ENCODE results near the gene CHADL.
A peak's percentile ranks its signal among the peaks of the same experiment; 100 is the strongest.

Gene CHADL

DNA sequence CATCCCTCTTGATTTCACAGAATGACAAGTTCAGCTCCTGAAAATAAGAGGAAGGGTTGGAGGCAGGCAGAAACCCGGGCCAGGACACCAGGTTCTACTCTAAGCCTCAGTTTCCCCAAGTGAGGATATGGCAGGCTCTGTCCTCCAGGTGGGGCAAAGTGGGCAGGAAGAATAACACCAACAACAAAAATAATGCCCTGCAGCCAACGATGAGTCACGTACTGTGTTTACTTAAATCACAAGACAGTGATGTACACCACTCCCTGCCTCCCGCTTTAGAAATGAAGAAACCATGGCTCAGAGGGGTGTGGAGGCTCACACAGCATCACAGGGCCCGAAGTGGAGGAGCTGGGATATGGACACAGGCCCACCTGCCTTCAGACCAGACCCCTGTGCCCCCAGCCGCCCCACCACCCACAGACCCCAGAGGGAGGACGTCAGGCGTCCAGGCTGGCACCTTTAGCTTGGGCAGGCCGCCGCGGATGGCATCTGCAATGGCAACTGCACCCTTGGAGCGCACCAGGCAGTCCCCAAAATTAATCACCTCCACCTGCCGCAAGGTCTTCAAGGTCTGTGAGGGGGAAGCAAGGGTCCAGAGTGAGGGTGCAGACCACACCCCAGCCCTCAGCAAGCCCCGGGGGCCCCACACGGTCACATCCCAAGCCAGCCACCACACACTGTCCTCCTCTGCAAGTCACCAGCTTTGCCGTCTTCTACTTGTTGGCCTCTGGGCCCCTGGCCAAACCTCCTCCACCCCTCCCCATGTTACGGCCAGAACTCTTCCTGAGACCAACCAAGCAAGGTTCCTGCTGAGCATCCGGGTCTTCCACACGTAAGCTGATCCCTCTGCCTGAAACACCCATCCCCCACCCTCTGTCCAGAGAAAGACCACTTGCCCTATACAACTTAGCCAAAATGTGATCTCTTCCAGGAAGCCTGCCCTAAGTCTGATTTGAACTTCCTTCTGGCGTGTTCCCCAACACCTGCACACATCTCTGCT is 15.8 kb upstream of the CHADL start:
- no peak for DNase-seq

DNA sequence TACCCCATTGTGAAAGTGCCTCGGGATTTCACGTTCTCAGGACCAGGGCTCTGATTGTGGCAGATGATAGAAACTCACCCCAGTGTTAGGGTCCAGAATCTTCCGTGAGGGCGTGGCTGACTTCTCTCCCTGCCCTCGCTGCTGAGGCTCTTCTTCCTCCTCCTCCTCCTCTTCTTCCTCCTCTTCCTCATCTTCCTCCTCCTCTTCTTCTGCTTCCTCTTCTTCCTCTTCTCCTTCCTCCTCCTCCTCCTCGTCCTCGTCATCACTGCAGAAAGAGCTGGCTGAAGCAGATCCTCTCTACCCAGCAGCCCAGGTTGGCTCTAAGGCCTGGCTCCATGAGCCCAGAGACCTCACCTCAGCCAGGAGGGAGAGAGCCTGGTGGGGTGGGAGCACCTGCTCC is 13.5 kb upstream of the CHADL start:
- no peak for DNase-seq

DNA sequence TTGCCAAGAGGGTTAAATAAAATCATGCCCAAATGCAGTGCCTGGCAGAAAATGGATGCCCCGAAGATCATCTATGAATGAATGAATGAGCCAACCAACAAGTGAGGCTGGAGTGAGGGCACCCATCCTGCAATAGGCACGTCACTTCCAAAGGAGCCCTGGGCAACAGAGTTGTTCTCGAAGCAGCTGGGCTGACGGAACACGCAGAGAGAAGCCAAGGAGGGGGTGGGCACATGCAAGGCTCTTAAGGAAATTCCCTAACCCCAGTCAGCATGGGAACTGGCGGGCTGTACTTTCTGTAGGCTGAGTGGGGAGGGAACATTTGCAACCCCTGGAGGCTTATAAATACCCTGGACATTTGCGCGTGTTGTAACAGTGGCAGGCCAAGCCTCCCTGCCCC is 11.6 kb upstream of the CHADL start:
- no peak for DNase-seq

DNA sequence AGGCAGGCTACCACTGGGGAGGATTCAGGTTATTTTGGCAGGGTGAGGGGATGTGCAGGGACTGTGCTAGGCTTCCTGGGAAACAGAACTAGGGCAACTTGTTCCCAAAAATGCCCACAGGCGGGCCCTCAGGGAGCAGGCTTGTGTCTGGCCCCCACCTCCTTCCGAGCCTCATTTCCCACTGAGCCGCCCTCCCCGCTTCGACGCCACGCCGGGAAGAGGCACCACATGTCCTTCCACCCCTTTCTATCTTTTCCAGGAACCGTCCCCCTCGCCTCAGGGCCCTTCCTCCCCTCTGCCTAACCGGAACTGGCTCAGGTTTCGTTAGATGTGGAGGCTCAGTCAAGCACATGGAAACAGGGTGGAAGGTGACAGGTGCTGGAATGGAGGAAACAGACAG is 9.4 kb upstream of the CHADL start:
- DNase-seq, result no peak

DNA sequence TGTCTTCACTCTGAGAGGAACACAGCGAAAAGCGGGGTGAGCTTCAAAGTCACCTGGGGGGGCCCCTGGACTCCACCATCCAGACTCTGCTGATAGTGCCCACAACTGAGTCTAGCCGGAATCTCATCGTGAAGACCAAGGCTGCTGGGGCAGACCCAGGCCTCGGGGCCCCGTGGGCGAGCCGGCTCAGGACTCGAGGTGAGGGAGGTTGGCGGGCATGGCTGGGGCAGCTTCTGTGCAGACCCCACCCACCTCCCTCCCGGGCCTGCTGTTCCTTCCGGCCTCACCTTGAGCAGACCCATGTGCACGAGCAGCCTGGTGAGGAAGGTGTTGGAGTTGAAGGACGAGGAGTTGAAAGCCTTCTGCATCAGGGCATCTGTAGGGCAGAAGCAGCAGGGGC is 8.7 kb upstream of the CHADL start:
- DNase-seq, result no peak

DNA sequence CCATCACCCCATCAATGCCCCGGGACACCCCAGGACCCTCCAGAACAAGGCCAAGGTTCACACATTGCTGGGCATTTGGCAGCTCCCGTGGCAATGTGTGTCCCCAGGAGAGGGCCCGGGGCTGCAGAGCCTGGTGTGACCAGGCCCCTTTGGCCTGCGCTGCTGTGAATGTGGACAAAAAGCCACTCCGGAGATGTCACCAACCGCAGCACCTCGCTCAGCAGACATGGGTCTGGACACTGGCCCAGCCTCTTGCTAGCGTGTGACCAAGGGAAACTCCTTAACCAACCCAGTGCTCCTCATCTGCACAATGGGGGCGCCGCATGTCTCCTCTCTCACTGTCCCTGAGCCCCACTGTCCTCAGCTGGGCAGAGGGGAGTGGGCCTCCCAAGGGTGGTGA is 8.0 kb upstream of the CHADL start:
- no peak for DNase-seq

DNA sequence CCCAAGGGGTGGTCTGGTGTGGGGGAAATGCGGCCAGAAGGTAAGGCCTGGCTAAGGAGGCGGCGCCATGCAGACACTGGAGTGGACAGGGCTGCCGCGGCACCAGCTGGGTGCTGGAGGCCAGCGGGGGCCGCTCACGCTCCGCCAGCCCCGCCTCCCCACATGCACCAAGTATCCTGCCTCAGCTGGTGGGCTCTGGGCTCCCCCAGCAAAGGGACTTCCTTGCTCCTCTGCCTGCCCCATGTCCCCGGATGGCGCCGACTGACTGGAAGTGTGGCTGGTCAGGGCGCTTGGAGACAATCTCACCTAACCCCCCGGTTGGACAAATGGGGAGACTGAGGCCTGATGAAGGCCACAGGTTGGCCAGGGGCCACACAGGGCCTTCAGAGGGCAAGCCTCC is 7.6 kb upstream of the CHADL start:
- no peak for DNase-seq

DNA sequence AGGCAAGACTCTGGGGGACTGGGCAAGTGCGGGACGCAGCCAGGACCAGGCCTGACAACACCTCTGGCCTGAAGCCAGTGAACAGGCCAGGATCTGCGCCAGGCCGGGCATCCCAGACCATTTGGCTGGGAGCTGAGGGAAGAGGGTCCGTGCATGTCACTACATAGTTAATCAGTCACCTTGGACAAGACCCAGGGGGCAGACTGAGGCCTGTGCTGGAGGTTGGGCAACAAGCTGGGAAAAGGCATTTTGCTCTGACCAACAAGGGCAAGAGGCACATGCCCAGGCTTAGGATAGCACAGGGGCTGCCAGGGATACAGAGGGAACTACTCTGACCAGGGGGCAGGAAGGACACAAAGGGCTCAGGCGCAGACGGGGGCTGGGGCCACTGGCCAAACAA is 7.0 kb upstream of the CHADL start:
- no peak for DNase-seq

DNA sequence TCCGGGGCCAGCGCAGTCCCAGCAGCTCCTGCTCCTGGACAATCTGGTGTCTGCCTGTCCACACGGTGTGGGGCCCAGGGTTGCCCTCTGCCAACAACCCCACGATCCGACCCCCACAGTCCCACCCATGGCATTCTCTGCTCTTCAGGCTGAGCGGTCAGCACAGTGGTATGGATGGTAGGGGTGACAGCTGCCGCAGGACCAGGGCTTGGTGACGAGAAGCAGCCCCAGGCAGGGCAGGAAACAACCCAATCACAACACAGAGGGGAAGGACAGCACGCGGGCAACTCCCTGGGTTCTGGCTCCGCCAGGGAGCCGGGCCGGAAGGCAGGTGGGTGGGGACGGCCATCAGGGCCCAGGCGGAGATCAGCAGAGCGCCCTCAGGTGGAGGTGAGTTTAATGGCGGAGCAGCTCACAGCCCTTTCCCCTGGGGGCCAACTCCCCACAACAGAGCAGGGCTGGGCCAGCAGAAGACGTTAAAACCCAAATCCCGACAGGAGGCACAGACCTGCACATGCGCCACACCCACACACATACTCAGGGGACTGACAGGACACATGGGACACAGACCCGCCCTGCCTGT is 5.3 kb upstream of the CHADL start:
- DNase-seq, result no peak

DNA sequence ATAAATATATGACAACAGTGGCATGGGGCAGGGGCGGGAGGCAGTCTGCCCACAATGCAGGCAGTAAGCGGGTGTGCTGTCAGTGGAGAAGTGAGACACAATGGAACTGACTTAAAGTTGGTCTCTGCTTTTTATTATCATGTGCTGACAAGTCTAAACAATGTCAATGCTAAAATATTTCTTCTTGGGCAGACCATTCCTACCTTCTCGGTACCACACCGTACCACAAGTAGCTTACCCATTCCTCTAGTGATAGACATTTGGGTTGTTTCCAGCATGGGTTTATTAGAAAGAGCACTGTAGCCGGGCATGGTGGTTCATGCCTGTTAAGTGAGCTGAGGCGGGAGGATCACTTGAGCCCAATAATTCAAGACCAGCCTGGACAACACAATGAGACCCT is 2.6 kb upstream of the CHADL start:
- no peak for DNase-seq

DNA sequence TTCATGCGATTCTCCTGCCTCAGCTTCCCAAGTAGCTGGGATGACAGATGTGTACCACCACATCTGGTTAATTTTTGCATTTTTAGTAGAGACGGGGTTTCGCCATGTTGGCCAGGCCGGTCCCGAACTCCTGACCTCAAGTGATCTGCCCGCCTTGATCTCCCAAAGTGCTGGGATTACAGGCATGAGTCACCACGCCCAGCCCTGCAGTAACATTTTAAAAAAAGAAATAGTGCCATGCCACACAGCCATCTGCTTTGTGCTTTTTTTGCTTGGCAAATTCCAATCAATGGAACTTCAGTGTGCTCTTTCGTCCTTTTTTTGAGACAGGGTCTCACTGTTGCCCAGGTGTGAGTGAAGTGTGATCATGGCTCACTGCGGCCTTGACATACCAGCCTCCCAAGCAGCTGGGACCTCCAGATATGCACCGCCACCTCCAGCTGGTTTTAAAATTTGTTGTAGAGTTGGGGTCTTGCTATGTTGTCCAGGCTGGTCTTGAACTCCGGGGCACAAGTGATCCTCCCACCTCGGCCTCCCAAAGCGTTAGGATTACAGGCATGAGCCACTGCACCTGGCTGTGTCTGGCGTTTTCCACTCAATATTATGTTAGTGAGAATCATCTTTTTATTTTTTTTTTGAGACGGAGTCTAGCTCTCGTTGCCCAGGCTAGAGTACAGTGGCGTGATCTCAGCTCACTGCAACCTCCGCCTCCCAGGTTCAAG is 1.8 kb upstream of the CHADL start:
- no peak for DNase-seq

DNA sequence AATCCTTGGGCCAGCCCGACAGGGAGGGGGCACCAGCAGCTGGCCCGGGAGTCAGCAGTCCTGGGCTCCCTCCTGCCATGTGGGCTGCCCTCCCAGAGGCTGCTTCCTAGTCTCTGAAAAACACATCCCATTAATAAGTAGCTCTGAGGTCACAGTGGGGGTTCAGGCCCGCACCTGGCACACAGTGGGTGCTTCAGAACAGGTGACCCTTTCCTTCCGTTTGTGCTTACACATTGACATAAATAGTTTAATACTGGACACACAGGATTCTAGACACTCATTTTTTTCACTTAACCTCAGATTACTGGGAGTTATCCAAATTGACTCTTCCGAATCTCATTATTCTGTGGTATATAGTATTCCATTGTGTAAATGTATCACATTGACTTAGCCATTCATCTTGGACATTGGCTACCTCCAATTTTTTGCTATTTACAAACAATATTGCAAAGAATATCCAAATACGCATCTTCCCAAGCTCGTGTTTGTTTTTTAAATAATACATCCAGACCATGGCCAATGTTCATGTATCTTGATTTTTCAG is 474 bp upstream of the CHADL start:
- no peak for DNase-seq

DNA sequence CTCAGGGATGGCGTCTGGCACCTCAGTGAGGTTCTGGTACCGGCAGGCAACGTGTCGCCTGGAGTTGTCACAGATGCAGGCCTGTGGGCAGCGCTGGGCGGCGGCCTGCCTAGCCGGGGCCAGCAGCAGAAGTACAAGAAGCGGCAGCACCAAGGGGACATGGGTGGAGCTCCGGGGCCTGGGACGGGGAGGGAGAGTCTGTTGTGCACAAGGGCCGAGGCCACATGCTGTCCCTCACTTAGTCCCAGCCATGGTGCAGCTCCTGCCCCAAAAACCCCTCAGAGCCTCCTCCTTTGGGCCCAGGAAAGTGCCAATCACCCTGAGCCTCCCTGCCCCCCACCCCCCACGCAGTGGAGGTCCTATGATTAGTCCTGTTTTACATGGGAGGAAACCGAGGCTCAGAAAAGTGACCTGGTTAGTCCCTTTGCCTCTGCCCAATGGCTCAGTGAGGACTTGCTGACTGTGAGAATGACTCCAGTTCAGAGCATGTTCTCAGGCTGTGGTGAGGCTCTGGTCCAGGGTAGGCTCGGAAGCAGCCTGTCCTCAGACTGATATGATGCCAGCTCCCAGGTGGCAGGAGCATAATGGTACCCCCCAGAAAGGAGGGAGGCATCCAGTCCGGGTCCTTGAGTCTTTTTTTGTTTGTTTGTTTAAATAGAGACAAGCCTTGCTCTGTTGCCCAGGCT is 1.1 kb downstream of the CHADL start:
- DNase-seq, result peak; percentile 20 to 50

DNA sequence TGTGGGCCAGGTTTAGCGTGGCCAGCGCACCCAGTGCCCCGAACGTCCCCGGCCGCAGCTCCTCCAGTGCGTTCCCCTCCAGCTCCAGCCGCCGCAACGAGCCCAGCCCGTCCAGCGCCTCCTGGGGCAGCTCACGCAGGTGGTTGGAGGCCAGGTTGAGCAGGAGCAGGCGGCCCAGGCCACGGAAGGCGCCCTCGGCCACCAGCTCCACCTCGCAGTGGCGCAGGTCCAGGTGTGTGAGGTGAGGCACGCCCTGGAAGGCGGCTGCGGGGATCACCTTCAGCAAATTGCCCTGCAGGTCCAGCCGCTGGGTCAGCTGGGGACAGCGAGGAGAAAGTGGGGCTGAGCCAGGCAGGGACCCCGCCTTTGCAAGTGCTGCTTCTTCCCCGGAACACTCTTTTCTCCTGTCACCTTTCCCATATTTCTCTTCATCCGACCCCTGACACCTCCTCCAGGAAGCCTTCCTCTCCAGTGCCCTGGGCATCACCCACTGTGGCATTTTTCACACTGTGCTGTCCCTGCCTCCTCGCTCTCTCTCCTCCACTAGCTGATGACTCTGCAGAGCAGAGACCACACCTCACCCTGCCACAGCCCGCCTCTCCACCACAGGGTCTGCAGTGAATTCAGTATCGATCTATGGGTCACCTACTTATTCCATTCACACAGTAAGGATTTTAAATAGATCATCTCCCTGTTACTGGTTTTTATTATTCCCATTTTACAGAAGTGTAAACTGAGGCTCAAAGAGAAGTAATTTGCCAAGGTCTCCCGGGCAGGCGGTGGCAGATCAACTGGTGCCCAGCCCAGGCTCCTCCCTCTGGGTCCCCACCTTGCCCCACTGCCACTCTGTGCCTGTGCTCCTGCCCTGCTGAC is 1.9 kb downstream of the CHADL start:
- DNase-seq, result no peak

DNA sequence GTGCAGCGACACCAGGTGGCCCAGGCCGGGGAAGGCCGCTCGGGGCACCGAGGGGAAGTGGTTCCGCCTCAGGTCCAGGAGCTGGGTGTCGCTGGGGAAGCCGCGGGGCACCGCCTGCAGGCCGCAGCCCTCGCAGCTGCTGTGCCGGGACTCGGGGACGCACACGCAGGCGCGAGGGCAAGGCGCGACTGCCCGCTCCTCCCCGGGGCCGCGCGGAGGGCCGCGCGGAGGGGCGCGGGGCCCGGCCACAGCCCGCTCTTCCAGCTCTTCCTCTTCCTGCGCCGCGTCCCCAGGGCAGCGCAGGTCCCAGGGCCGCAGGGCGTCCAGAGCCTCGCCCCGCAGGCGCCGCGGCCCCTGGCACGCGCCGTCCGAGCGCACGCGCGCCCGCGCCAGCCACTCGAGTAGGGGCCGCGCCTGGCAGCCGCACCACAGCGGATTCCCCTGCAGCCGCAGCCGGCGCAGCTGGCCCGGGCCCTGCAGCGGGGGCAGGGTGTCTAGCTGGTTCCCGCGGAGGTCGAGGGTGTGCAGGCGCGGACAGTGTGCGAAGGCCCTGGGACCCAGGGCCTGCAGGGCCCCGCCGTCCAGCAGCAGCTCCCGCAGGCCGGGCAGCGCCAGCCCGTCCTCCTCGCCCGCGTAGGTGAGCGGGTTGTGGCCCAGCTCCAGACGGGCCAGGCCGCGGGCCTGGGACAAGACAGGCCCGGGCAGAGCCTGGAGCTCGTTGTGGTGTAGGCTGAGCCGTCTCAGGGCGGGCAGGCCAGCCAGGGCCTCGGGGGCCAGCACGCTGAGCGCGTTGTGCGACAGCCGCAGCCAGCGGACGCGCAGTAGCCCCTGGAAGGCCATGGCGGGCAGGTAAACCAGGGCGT is 2.8 kb downstream of the CHADL start:
- DNase-seq, result peak; percentile 24 to 65

DNA sequence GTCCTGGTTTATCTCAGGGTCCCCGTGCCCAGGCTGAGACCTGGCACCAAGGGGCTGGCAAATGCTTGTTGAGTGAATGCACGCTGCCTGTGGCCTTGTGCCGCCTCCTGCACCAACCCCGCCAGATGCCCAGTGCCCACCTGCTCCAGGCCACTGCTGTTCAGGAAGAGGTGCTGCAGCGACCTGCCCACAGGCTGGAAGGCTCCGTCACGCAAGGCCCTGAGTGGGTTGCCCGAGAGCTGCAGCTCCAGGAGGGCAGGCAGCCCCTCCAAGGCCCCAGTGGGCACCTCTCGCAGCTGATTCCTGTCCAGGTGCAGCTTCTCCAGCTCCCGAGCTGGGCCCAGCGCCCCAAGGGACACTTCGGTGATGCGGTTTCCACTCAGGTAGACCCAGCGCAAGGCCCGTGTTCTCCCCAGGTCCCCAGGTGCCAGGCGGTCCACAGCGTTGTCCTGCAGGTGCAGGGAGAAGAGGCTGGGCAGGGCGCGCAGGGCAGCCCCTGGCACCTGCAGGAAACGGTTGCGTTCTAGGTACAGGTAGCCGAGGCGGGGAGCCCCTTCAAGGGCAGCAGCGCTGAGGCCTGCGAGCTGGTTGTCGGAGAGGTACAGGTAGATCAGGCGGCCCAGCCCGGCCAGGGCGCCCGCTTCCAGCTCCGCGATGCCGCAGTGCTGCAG is 3.6 kb downstream of the CHADL start:
- no peak for DNase-seq

DNA sequence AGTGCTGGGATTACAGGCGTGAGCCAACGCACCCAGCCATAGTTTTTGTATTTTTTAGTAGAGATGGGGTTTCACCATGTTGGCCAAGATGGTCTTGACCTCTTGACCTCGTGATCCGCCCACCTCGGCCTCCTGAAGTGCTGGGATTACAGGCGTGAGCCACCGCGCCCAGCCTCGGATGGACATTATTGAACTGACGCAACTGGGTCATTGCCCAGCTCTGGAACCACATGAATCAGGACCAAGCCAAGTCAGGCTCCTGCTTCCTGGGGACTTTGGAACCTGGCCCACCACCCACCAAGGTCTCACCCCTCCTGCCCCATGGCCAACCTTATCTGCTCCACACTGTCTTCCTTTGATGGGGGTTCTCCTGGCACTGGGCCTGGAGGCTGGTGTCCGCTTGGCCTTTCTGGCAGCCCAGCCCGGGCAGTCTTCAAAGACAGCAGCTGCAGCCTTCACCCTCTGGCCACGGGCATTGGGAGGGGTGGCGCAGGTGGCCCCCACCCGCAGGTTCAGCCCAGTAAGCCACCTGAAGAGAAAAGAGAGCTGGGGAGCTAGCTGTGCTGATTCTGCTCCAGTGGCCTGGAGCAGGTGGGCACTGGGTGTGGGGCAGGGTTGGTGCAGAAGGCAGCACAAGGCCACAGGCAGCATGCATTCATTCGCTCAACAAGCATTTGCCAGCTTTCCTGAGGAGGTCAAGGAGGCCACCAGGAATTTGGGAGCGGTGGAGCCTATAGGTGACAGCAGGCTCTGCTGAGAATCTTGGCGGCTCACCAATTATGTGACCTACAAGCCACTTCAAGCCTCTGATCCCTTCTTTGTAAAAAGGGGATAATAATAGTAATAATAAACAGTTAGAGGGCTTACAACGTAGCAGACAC is 5.7 kb downstream of the CHADL start:
- DNase-seq, result no peak

DNA sequence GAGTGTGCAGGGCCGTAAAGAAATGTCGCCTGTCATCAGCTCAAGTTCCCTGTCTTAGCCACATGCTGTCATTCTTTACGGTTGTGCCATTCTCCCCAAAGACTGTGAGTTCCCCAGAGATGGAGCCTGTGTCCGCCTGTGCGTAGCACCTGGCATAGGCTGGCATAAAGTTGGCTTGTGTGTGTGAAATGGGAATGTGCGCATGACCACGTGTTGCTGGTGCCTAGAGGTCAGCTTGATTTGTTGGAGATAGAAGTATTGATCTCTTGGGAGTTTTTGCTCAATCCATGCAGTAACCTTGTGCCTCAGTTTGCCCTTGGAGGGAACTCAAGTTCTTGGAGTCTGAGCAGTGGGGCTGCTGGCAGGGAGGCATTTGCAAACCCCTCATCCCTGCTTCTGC is 9.4 kb downstream of the CHADL start:
- DNase-seq, result no peak

DNA sequence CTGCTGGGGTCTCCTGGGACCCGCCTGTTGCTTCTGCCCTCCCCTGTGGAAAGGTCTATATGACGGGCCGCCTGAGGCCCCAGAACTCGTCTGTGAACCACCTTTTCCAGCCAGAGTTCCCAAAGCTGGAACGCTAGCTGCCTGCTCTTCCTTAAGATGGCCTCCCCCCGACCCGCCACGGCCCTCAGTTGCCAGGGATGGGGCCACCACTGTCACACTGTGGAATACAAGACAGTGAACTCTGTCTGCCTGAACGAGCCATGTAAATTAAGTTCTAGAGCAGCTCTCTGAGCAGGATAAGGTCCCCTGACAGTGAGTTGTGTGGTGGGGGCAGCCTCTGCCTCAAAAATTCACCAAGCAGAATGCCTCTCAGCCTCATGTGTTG is 10.3 kb downstream of the CHADL start:
- no peak for DNase-seq
